IMR-90 (cell line): Measurements from ENCODE around the gene BCDIN3D.

Source experiments
- POLR2A ChIP-seq: IDR thresholded peaks from 2 replicates; pipeline ENCODE4 v1.6.1; 2012; ENCODE audit warnings: mild to moderate bottlenecking, low read depth, low read length
- SMC3 ChIP-seq: fragments of 150-350 bp; IDR thresholded peaks from 2 replicates; pipeline ENCODE4 v1.6.1; 2016; ENCODE audit warnings: low read depth, mild to moderate bottlenecking, antibody characterized with exemption, low read length, moderate library complexity
- TF ChIP-seq, protein P1 (sequence below): conservative IDR thresholded peaks from 2 replicates; pipeline ENCODE4 v1.5.1; 2012; ENCODE audit warnings: mild to moderate bottlenecking, low read depth, low read length, improper control_type of control experiment

DNA sequence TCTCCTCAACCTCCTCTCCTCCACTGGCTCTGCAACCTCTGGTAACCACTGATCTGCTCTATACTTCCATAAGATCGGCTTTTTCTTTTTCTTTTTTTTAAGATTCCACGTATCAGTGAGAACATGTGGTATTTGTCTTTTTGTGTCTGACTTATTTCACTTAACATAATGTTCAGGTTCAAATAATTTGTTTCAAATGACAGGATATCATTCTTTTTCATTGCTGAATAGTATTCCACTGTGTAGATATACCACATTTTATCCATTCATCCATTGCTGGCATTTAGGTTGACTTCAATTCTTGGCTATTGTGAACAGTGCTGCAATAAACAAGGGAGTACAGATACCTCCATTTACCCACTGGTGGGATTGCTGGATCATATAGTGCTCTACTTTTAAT, 55.2 kb downstream of the BCDIN3D start:
- TF ChIP-seq, protein P1, sequence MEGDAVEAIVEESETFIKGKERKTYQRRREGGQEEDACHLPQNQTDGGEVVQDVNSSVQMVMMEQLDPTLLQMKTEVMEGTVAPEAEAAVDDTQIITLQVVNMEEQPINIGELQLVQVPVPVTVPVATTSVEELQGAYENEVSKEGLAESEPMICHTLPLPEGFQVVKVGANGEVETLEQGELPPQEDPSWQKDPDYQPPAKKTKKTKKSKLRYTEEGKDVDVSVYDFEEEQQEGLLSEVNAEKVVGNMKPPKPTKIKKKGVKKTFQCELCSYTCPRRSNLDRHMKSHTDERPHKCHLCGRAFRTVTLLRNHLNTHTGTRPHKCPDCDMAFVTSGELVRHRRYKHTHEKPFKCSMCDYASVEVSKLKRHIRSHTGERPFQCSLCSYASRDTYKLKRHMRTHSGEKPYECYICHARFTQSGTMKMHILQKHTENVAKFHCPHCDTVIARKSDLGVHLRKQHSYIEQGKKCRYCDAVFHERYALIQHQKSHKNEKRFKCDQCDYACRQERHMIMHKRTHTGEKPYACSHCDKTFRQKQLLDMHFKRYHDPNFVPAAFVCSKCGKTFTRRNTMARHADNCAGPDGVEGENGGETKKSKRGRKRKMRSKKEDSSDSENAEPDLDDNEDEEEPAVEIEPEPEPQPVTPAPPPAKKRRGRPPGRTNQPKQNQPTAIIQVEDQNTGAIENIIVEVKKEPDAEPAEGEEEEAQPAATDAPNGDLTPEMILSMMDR, result no peak
- no peak for TF ChIP-seq POLR2A
- no peak for TF ChIP-seq SMC3
